IMR-90 (cell line): ENCODE results near the gene CCSER1. TPM values are rescaled to one million over a fixed set of nuclear protein-coding genes. Genes with fewer than 3 reads are reported as not detected.

Source experiments
- ATAC-seq: fragments of 200-7000 bp; cut with Tn5 transposase; 2 replicates; pipeline ENCODE4 v1.9.1; 2020; ENCODE audit warnings: low read depth, mild to moderate bottlenecking, moderate library complexity
- BruUV-seq: library from RNA; stranded (reverse); fragments of 400-500 nt; replicated peaks from 2 replicates; lab custom pipeline; 2021; lab: Mats Ljungman, UMichigan
- CTCF ChIA-PET: fragments of 300-600 bp; formaldehyde crosslinking; extraction: SDS; loops from one replicate; lab custom pipeline; 2021; ENCODE audit warnings: antibody characterized with exemption; lab: Yijun Ruan, JAX
- POLR2A ChIA-PET: fragments of 300-600 bp; sonication (Branson Sonifier 250); formaldehyde crosslinking; loops from one replicate; lab custom pipeline; 2022; ENCODE audit warnings: antibody characterized with exemption; ENCODE audit not compliant: unreplicated experiment; lab: Charles Lee
- DNase-seq: peaks from one replicate; pipeline ENCODE4 v3.0.0; 2013
- H2AFZ ChIP-seq: replicated peaks from 2 replicates; pipeline ENCODE3; 2013; ENCODE audit warnings: low read length, mild to moderate bottlenecking; ENCODE audit not compliant: poor library complexity
- H2AK5ac ChIP-seq: 2 replicates; pipeline ENCODE4 v1.6.1; 2013; ENCODE audit warnings: low read depth, low read length, inconsistent platforms
- H2AK9ac ChIP-seq: replicated peaks from 2 replicates; pipeline ENCODE3; 2013; ENCODE audit warnings: mild to moderate bottlenecking, low read depth, low read length, moderate library complexity; ENCODE audit not compliant: poor library complexity
- H2BK120ac ChIP-seq: 2 replicates; pipeline ENCODE4 v1.6.1; 2013; ENCODE audit warnings: low read depth, low read length, inconsistent platforms
- H2BK15ac ChIP-seq: 3 replicates; pipeline ENCODE4 v1.6.1; 2013; ENCODE audit warnings: low read depth, low read length, inconsistent platforms
- H2BK20ac ChIP-seq: 2 replicates; pipeline ENCODE4 v1.6.1; 2013; ENCODE audit warnings: low read depth, mild to moderate bottlenecking, inconsistent platforms, low read length, moderate library complexity
- H2BK5ac ChIP-seq: 2 replicates; pipeline ENCODE4 v1.6.1; 2013; ENCODE audit warnings: mild to moderate bottlenecking, low read depth, low read length, inconsistent platforms; ENCODE audit not compliant: poor library complexity, severe bottlenecking
- H3K14ac ChIP-seq: replicated peaks from 2 replicates; pipeline ENCODE4 v1.6.1; 2013; ENCODE audit warnings: low read depth, low read length, inconsistent platforms
- H3K18ac ChIP-seq: 2 replicates; pipeline ENCODE4 v1.6.1; 2013; ENCODE audit warnings: low read depth, low read length, control low read depth
- H3K23ac ChIP-seq: 2 replicates; pipeline ENCODE4 v1.6.1; 2013; ENCODE audit warnings: low read depth, low read length, inconsistent platforms
- H3K27ac ChIP-seq: 2 replicates; pipeline ENCODE4 v1.5.1; 2013; ENCODE audit warnings: mild to moderate bottlenecking, control low read depth, low read length; ENCODE audit not compliant: insufficient read depth
- H3K27me3 ChIP-seq: 2 replicates; pipeline ENCODE4 v1.6.1; 2013; ENCODE audit warnings: low read length; ENCODE audit not compliant: control insufficient read depth, insufficient read depth
- H3K36me3 ChIP-seq: 2 replicates; pipeline ENCODE4 v1.6.1; 2013; ENCODE audit warnings: low read length, mixed read lengths; ENCODE audit not compliant: control insufficient read depth, insufficient read depth
- H3K4ac ChIP-seq: 2 replicates; pipeline ENCODE4 v1.6.1; 2013; ENCODE audit warnings: low read depth, low read length, inconsistent platforms
- H3K4me1 ChIP-seq: 2 replicates; pipeline ENCODE4 v1.6.1; 2013; ENCODE audit warnings: low read length, mixed read lengths; ENCODE audit not compliant: control insufficient read depth, insufficient read depth
- H3K4me2 ChIP-seq: 2 replicates; pipeline ENCODE4 v1.6.1; 2013; ENCODE audit warnings: low read depth, mild to moderate bottlenecking, control low read depth, low read length, moderate library complexity
- H3K4me3 ChIP-seq: 2 replicates; pipeline ENCODE4 v1.5.1; 2013; ENCODE audit warnings: low read depth, mild to moderate bottlenecking, control low read depth, low read length, moderate library complexity; ENCODE audit not compliant: insufficient read depth
- H3K56ac ChIP-seq: 2 replicates; pipeline ENCODE4 v1.6.1; 2013; ENCODE audit warnings: low read length, inconsistent platforms; ENCODE audit not compliant: insufficient read depth; ENCODE audit errors: extremely low read depth
- H3K79me1 ChIP-seq, 2 experiments: 2 replicates each; pipeline ENCODE4 v1.6.1; 2013; ENCODE audit warnings: low read length in 2 of 2, inconsistent platforms in 1 of 2, low read depth in 1 of 2
- H3K9ac ChIP-seq: 2 replicates; pipeline ENCODE4 v1.6.1; 2013; ENCODE audit warnings: low read depth, low read length, control low read depth
- H3K9me1 ChIP-seq: 2 replicates; pipeline ENCODE4 v1.6.1; 2013; ENCODE audit warnings: low read length, inconsistent platforms; ENCODE audit not compliant: insufficient read depth
- H3K9me3 ChIP-seq: 2 replicates; pipeline ENCODE4 v1.6.1; 2013; ENCODE audit warnings: low read length; ENCODE audit not compliant: control insufficient read depth, insufficient read depth
- H4K20me1 ChIP-seq: 2 replicates; pipeline ENCODE4 v1.6.1; 2013; ENCODE audit warnings: low read length, inconsistent platforms; ENCODE audit not compliant: insufficient read depth
- H4K5ac ChIP-seq: 2 replicates; pipeline ENCODE4 v1.6.1; 2013; ENCODE audit warnings: mild to moderate bottlenecking, low read depth, low read length, control low read depth
- H4K8ac ChIP-seq, 2 experiments: 2 replicates each; pipeline ENCODE4 v1.6.1; 2013; ENCODE audit warnings: low read depth in 2 of 2, low read length in 2 of 2, control low read depth in 1 of 2, inconsistent platforms in 1 of 2
- H4K91ac ChIP-seq: 2 replicates; pipeline ENCODE4 v1.6.1; 2013; ENCODE audit warnings: low read depth, low read length, inconsistent platforms; ENCODE audit not compliant: insufficient read depth
- BHLHE40 ChIP-seq: fragments of 150-350 bp; IDR thresholded peaks from 2 replicates; pipeline ENCODE4 v1.6.1; 2016; ENCODE audit warnings: mild to moderate bottlenecking, low read depth, low read length
- CEBPB ChIP-seq: IDR thresholded peaks from 2 replicates; pipeline ENCODE4 v1.6.1; 2012; ENCODE audit warnings: low read depth, low read length, improper control_type of control experiment
- CHD1 ChIP-seq: IDR thresholded peaks from 2 replicates; pipeline ENCODE4 v1.6.1; 2012; ENCODE audit warnings: low read depth, low read length, improper control_type of control experiment
- CTCF ChIP-seq: conservative IDR thresholded peaks from 2 replicates; pipeline ENCODE4 v1.5.1; 2012; ENCODE audit warnings: mild to moderate bottlenecking, low read depth, low read length, improper control_type of control experiment
- ELK1 ChIP-seq: fragments of 150-350 bp; IDR thresholded peaks from 2 replicates; pipeline ENCODE4 v1.6.1; 2016; ENCODE audit warnings: low read depth, mild to moderate bottlenecking, low read length, moderate library complexity, borderline replicate concordance
- FOS ChIP-seq: fragments of 150-350 bp; IDR thresholded peaks from 2 replicates; pipeline ENCODE4 v1.6.1; 2016; ENCODE audit warnings: low read depth, low read length
- MAFK ChIP-seq: IDR thresholded peaks from 2 replicates; pipeline ENCODE4 v1.6.1; 2012; ENCODE audit warnings: low read depth, low read length, improper control_type of control experiment
- MAZ ChIP-seq: IDR thresholded peaks from 2 replicates; pipeline ENCODE4 v1.6.1; 2012; ENCODE audit warnings: low read depth, mild to moderate bottlenecking, low read length, improper control_type of control experiment, moderate library complexity, borderline replicate concordance
- MXI1 ChIP-seq: IDR thresholded peaks from 2 replicates; pipeline ENCODE4 v1.6.1; 2012; ENCODE audit warnings: low read depth, mild to moderate bottlenecking, low read length, moderate library complexity, borderline replicate concordance
- NFE2L2 ChIP-seq: fragments of 150-350 bp; IDR thresholded peaks from 2 replicates; pipeline ENCODE4 v1.6.1; 2016; ENCODE audit warnings: low read depth, mild to moderate bottlenecking, low read length
- POLR2A ChIP-seq: IDR thresholded peaks from 2 replicates; pipeline ENCODE4 v1.6.1; 2012; ENCODE audit warnings: mild to moderate bottlenecking, low read depth, low read length
- RAD21 ChIP-seq: IDR thresholded peaks from 2 replicates; pipeline ENCODE4 v1.6.1; 2012; ENCODE audit warnings: low read length, improper control_type of control experiment
- RCOR1 ChIP-seq: IDR thresholded peaks from 2 replicates; pipeline ENCODE4 v1.6.1; 2012; ENCODE audit warnings: mild to moderate bottlenecking, low read length, improper control_type of control experiment; ENCODE audit not compliant: insufficient replicate concordance
- RFX5 ChIP-seq: IDR thresholded peaks from 2 replicates; pipeline ENCODE4 v1.8.0; 2012; ENCODE audit warnings: low read depth, mild to moderate bottlenecking, low read length, moderate library complexity
- SMC3 ChIP-seq: fragments of 150-350 bp; IDR thresholded peaks from 2 replicates; pipeline ENCODE4 v1.6.1; 2016; ENCODE audit warnings: low read depth, mild to moderate bottlenecking, antibody characterized with exemption, low read length, moderate library complexity
- USF2 ChIP-seq: fragments of 150-350 bp; IDR thresholded peaks from 2 replicates; pipeline ENCODE4 v1.6.1; 2017; ENCODE audit warnings: mild to moderate bottlenecking, antibody characterized with exemption, low read length, low read depth
- WGBS, 2 experiments: methylation state at CpG; one replicate each; pipeline versions ENCODE4 v1.1.5 to v1.1.7; 2013; ENCODE audit warnings: missing lambda C conversion rate in 2 of 2; ENCODE audit not compliant: insufficient read length in 1 of 2; ENCODE audit errors: extremely low coverage in 2 of 2; 5-methylcytosine and 5-hydroxymethylcytosine counted together
- dilution Hi-C: fragments of 300-500 bp; cut with HindIII; formaldehyde crosslinking; loops from one replicate; pipeline ENCODE4 v1.14.3; 2018; ENCODE audit warnings: low sequenced_read_pairs; ENCODE audit not compliant: unreplicated experiment
- in situ Hi-C: fragments of 300-500 bp; cut with MboI; formaldehyde crosslinking; loops from 3 replicates; pipeline ENCODE4 v1.14.3; 2019; ENCODE audit warnings: low sequenced_read_pairs, inconsistent platforms, mixed read lengths
- intact Hi-C: fragments of 100-400 bp; cut with micrococcal nuclease; formaldehyde crosslinking; loops from 2 replicates; pipeline ENCODE4 v1.10.0; 2022
- polyA plus RNA-seq, 3 experiments: library from polyadenylated mRNA; depleted of rRNA; stranded (reverse); fragments of >200 nt; gene quantifications; 2 replicates each; pipeline ENCODE4 v1.2.3, GENCODE V29; 2012; ENCODE audit warnings: low replicate concordance in 1 of 3
- total RNA-seq: library from RNA; depleted of rRNA; stranded (reverse); fragments of >200 nt; gene quantifications from 2 replicates; pipeline ENCODE4 v1.2.3, GENCODE V29; 2012

The CCSER1 gene
- total and polyA plus RNA-seq, 2 of the 4 experiments (the other 2 are of a cell fraction), result not detected

GRCh38 chr4:91114386-91114785 lies 987.2 kb downstream of the CCSER1 start:
- intact Hi-C loops, result loop anchor here (10.0 kb wide), 2 partner anchors 800 to 1180 kb away; no protein-coding TSS in a partner anchor
- no peak overlapping the region for H3K23ac ChIP-seq
- no peak for DNase-seq
- no peak overlapping the region for H2BK120ac ChIP-seq
- no peak overlapping the region for H3K4ac ChIP-seq
- no peak overlapping the region for H3K9ac ChIP-seq
- no peak overlapping the region for H3K14ac ChIP-seq
- no peak overlapping the region for H4K91ac ChIP-seq
- no CpG with 5 or more reads among the region's 4 CpGs for WGBS, 2 experiments
- no peak overlapping the region for H2BK5ac ChIP-seq
- POLR2A ChIA-PET, result no interaction called here
- H3K4me1 ChIP-seq, result no peaks in the 10 kb centered on the region
- no peaks in the 10 kb centered on the region for H3K79me1 ChIP-seq
- BruUV-seq, result no TSS peak
- H2AFZ ChIP-seq, result no peak overlapping the region
- ATAC-seq, result no peak
- TF ChIP-seq RAD21 (no peak), FOS (no peak), POLR2A (no peak), ELK1 (no peak), BHLHE40 (no peak), MXI1 (no peak), USF2 (no peak), MAFK (no peak), CEBPB (no peak), CTCF (no peak), CHD1 (no peak), MAZ (no peak), RCOR1 (no peak), RFX5 (no peak), NFE2L2 (no peak), SMC3 (no peak)
- dilution Hi-C loops, result no loop called here
- no peak overlapping the region for H2BK15ac ChIP-seq
- H3K56ac ChIP-seq, result no peak overlapping the region
- no peak overlapping the region for H3K4me3 ChIP-seq
- H2AK9ac ChIP-seq, result no peak overlapping the region
- no peaks in the 10 kb centered on the region for H4K20me1 ChIP-seq
- no peaks in the 10 kb centered on the region for H3K27me3 ChIP-seq
- no peak overlapping the region for H2AK5ac ChIP-seq
- no peak overlapping the region for H3K18ac ChIP-seq
- no peaks in the 10 kb centered on the region for H3K9me3 ChIP-seq
- CTCF ChIA-PET, result no interaction called here
- no peak overlapping the region for H3K27ac ChIP-seq
- no peaks in the 10 kb centered on the region for H3K9me1 ChIP-seq
- in situ Hi-C loops, result no loop called here
- no peak overlapping the region for H3K4me2 ChIP-seq
- no peak overlapping the region for H2BK20ac ChIP-seq
- H4K5ac ChIP-seq, result no peak overlapping the region
- no peaks in the 10 kb centered on the region for H3K36me3 ChIP-seq
- no peak overlapping the region for H4K8ac ChIP-seq
